Trophoblast cell (in vitro differentiated cells and primary cell): Measurements from ENCODE around the gene JAK3.
"Not testable (repeated sequence)": the region's sequence is repeated elsewhere in the genome, so short reads cannot be mapped to it uniquely, and the experiment has no call there.

Experiments
- DNase-seq, 2 donors: peaks; one replicate each; pipeline ENCODE4 v3.0.0-alpha.2; 2016
- H2AFZ ChIP-seq: 2 replicates; pipeline ENCODE4 v1.6.1; 2013; ENCODE audit warnings: low read length, moderate library complexity, mild to moderate bottlenecking; ENCODE audit not compliant: insufficient read depth, poor library complexity
- H2AK5ac ChIP-seq: 2 replicates; pipeline ENCODE4 v1.6.1; 2013; ENCODE audit warnings: mild to moderate bottlenecking, low read length
- H2BK120ac ChIP-seq: 2 replicates; pipeline ENCODE4 v1.6.1; 2013; ENCODE audit warnings: low read length, mild to moderate bottlenecking, moderate library complexity; ENCODE audit not compliant: insufficient read depth, poor library complexity
- H2BK12ac ChIP-seq: 2 replicates; pipeline ENCODE4 v1.6.1; 2013; ENCODE audit warnings: mild to moderate bottlenecking, low read length, moderate library complexity
- H2BK5ac ChIP-seq: 2 replicates; pipeline ENCODE4 v1.6.1; 2013; ENCODE audit warnings: low read length, low read depth, moderate library complexity, mild to moderate bottlenecking; ENCODE audit not compliant: poor library complexity
- H3K14ac ChIP-seq: 2 replicates; pipeline ENCODE4 v1.6.1; 2013; ENCODE audit warnings: mild to moderate bottlenecking, low read length
- H3K18ac ChIP-seq: 2 replicates; pipeline ENCODE4 v1.6.1; 2013; ENCODE audit warnings: mild to moderate bottlenecking, low read length
- H3K23ac ChIP-seq: 2 replicates; pipeline ENCODE4 v1.6.1; 2013; ENCODE audit warnings: low read length
- H3K27ac ChIP-seq: 2 replicates; pipeline ENCODE4 v1.5.1; 2013; ENCODE audit warnings: low read depth, mild to moderate bottlenecking, inconsistent platforms, low read length, moderate library complexity
- H3K27me3 ChIP-seq: 2 replicates; pipeline ENCODE4 v1.6.1; 2013; ENCODE audit warnings: inconsistent platforms, mild to moderate bottlenecking, low read length, moderate library complexity; ENCODE audit not compliant: insufficient read depth
- H3K36me3 ChIP-seq, 2 experiments: 1 replicate in 1 of 2; 2 replicates in 1 of 2; pipeline ENCODE4 v1.6.1; 2013; ENCODE audit warnings: low read length in 2 of 2, mild to moderate bottlenecking in 2 of 2, moderate library complexity in 1 of 2; ENCODE audit not compliant: insufficient read depth in 2 of 2, control insufficient read depth in 1 of 2
- H3K4ac ChIP-seq: 2 replicates; pipeline ENCODE4 v1.6.1; 2013; ENCODE audit warnings: low read depth, mild to moderate bottlenecking, low read length, moderate library complexity
- H3K4me1 ChIP-seq, 2 experiments: 1 replicate in 1 of 2; 2 replicates in 1 of 2; pipeline ENCODE4 v1.6.1; 2013; ENCODE audit warnings: low read length in 2 of 2, mild to moderate bottlenecking in 2 of 2, moderate library complexity in 1 of 2; ENCODE audit not compliant: insufficient read depth in 2 of 2, control insufficient read depth in 1 of 2
- H3K4me2 ChIP-seq: 2 replicates; pipeline ENCODE4 v1.6.1; 2013; ENCODE audit warnings: inconsistent platforms, mild to moderate bottlenecking, low read length, moderate library complexity
- H3K4me3 ChIP-seq: 2 replicates; pipeline ENCODE4 v1.5.1; 2013; ENCODE audit warnings: mild to moderate bottlenecking, low read depth, low read length, inconsistent platforms
- H3K79me1 ChIP-seq: one replicate; pipeline ENCODE4 v1.6.1; 2013; ENCODE audit warnings: low read length
- H3K79me2 ChIP-seq: 2 replicates; pipeline ENCODE4 v1.6.1; 2013; ENCODE audit warnings: low read length, mild to moderate bottlenecking; ENCODE audit not compliant: control insufficient read depth, insufficient read depth, poor library complexity
- H3K9ac ChIP-seq: 2 replicates; pipeline ENCODE4 v1.6.1; 2013; ENCODE audit warnings: mild to moderate bottlenecking, low read length
- H3K9me3 ChIP-seq: 2 replicates; pipeline ENCODE4 v1.6.1; 2013; ENCODE audit warnings: low read depth, mild to moderate bottlenecking, control low read depth, inconsistent platforms, low read length; ENCODE audit not compliant: insufficient read depth
- H4K12ac ChIP-seq: 2 replicates; pipeline ENCODE4 v1.6.1; 2013; ENCODE audit warnings: low read depth, mild to moderate bottlenecking, low read length, moderate library complexity
- H4K8ac ChIP-seq: 2 replicates; pipeline ENCODE4 v1.6.1; 2013; ENCODE audit warnings: low read depth, mild to moderate bottlenecking, low read length, moderate library complexity
- H4K91ac ChIP-seq: one replicate; pipeline ENCODE4 v1.6.1; 2013; ENCODE audit warnings: low read depth, mild to moderate bottlenecking, low read length, moderate library complexity
- WGBS: extraction: QIAGEN DNeasy Blood & Tissue Kit; methylation state at CpG from one replicate; pipeline ENCODE4 v1.1.7; 2013; ENCODE audit warnings: missing lambda C conversion rate; ENCODE audit not compliant: insufficient read length, insufficient coverage; ENCODE audit errors: extremely low coverage; 5-methylcytosine and 5-hydroxymethylcytosine counted together

JAK3 gene

DNA sequence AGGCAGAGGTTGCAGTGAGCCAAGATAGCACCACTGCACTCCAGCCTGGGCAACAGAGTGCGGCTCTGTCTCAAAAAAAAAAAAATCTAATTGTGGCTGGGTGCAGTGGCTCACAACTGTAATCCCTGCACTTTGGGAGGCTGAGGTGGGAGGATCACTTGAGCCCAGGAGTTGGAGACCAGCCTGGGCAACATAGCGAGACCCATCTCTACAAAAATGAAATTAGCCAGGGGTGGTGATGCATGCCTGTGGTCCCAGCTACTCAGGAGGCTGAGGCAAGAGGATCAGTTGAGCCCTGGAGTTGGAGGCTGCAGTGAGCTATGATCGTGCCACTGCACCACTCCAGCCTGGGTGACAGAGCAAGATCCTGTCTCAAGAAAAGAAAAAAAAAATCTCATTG, 49.2 kb downstream of the JAK3 start:
- not testable (repeated sequence) for H3K79me1 ChIP-seq, H2BK5ac ChIP-seq, H3K18ac ChIP-seq, H2AFZ ChIP-seq, H3K36me3 ChIP-seq, H3K23ac ChIP-seq, H4K12ac ChIP-seq, H3K27ac ChIP-seq, H2BK12ac ChIP-seq, H3K14ac ChIP-seq, H3K79me2 ChIP-seq, H3K9ac ChIP-seq, H2BK120ac ChIP-seq, DNase-seq, H2AK5ac ChIP-seq, H3K4me2 ChIP-seq, H3K4me3 ChIP-seq, H3K4ac ChIP-seq, H4K91ac ChIP-seq, H4K8ac ChIP-seq
- no CpG with 5 or more reads among the region's 3 CpGs for WGBS
- Histone ChIP-seq H3K27me3 (peaks cover 14% of the 10 kb centered on the region), H3K9me3 (peaks cover 16% of the 10 kb centered on the region), H3K4me1 (peaks cover 0 to 11% of the 10 kb centered on the region in 2 experiments)

DNA sequence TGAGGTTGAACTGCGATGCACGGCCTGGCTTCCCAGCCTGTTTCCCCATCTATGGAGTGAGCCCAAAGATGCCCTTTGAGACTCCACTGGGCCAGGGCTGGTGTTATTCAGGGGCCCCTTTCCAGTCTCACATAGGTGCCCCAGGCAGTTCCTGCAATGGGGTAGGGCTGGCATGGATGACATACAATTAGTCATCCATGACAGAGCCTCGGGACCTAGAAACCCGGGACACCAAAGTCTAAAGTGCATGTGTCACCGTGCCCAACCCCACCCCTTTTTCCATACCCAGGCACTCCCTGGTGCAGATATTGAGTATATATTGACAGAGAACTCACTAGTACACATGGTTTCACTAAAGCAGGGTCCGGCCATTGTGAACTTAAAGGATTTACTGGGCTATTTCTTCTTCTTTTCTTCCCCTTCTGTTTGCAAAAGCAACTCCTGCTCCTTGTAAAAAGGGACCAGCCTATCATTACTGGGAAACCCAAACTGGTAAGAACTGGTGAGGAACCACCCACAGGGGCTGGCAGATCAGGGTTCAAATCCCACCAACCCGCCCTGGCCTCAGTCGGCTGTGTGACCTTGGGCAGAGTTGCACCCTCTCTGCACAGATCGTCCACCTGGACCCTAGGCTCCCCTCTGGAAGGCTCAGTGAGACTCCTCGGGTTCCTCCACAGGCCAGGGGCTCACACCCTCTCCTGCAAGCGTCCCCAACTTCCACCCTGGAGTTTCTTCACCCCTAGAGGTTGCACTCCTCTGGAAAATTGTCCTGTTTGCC, 50.2 kb downstream of the JAK3 start:
- H3K4me2 ChIP-seq: no peak overlapping the region
- H3K9ac ChIP-seq: no peak overlapping the region
- WGBS: no CpG with 5 or more reads among the region's 11 CpGs

DNA sequence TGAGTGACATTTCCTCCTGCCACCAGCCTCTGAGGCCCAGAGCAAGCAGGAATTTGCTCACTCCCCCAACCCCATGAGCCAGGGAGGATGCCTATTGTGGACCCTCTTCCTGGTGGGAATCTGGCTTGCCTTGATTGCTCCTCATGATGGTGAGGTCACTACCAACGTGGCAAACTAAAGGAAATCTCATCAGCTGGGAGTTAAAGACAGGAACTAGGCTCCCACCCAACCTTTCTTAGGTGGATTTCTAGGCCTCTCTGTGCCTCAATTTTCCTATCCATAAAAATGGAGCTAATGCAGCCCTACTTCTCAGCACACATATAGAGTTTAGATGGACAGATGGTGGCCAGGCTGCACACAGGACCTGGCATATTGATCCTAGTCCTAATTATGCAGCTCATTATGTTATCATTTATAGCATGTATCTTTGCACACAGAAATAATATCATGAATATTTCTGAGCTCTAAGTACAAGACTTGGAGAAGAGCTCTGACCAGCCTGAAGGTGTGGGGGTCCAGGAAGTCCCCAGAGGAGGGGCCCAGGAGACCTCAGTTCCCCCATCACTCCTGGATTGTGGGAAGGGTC, 50.9 kb downstream of the JAK3 start:
- Histone ChIP-seq H4K91ac (no peak overlapping the region), H2AFZ (no peak overlapping the region), H4K8ac (no peak overlapping the region), H2AK5ac (no peak overlapping the region), H3K36me3 (no peaks in the 10 kb centered on the region), H3K4ac (no peak overlapping the region), H2BK12ac (no peak overlapping the region), H3K27me3 (peaks cover 14% of the 10 kb centered on the region), H3K27ac (no peak overlapping the region), H3K9ac (no peak overlapping the region), H3K18ac (no peak overlapping the region), H4K12ac (no peak overlapping the region), H2BK5ac (no peak overlapping the region), H3K4me1 (peaks cover 0 to 11% of the 10 kb centered on the region in 2 experiments), H3K79me1 (no peaks in the 10 kb centered on the region), H3K9me3 (peaks cover 11% of the 10 kb centered on the region), H3K4me3 (no peak overlapping the region), H3K23ac (no peak overlapping the region), H3K4me2 (no peak overlapping the region), H2BK120ac (no peak overlapping the region), H3K79me2 (no peaks in the 10 kb centered on the region), H3K14ac (no peak overlapping the region)
- DNase-seq: no peak
- WGBS: no CpG with 5 or more reads among the region's 1 CpG

More for the DNA sequence above, 50.2 kb downstream of the JAK3 start:
- no peak overlapping the region for H3K27ac ChIP-seq
- no peak overlapping the region for H3K4me3 ChIP-seq
- H2BK12ac ChIP-seq: no peak overlapping the region
- H3K18ac ChIP-seq: no peak overlapping the region
- H2BK5ac ChIP-seq: no peak overlapping the region
- no peak overlapping the region for H2BK120ac ChIP-seq
- H3K9me3 ChIP-seq: peaks cover 16% of the 10 kb centered on the region
- H3K27me3 ChIP-seq: peaks cover 14% of the 10 kb centered on the region
- no peak overlapping the region for H3K23ac ChIP-seq
- no peak overlapping the region for H4K12ac ChIP-seq
- peak; percentile 78 to 85 for DNase-seq
- H4K8ac ChIP-seq: no peak overlapping the region
- no peak overlapping the region for H2AK5ac ChIP-seq
- no peak overlapping the region for H3K14ac ChIP-seq
- H3K36me3 ChIP-seq: no peaks in the 10 kb centered on the region
- H3K4me1 ChIP-seq: peaks cover 0 to 11% of the 10 kb centered on the region in 2 experiments
- H3K4ac ChIP-seq: no peak overlapping the region
- no peak overlapping the region for H4K91ac ChIP-seq
- no peak overlapping the region for H2AFZ ChIP-seq
- H3K79me2 ChIP-seq: no peaks in the 10 kb centered on the region
- H3K79me1 ChIP-seq: no peaks in the 10 kb centered on the region

DNA sequence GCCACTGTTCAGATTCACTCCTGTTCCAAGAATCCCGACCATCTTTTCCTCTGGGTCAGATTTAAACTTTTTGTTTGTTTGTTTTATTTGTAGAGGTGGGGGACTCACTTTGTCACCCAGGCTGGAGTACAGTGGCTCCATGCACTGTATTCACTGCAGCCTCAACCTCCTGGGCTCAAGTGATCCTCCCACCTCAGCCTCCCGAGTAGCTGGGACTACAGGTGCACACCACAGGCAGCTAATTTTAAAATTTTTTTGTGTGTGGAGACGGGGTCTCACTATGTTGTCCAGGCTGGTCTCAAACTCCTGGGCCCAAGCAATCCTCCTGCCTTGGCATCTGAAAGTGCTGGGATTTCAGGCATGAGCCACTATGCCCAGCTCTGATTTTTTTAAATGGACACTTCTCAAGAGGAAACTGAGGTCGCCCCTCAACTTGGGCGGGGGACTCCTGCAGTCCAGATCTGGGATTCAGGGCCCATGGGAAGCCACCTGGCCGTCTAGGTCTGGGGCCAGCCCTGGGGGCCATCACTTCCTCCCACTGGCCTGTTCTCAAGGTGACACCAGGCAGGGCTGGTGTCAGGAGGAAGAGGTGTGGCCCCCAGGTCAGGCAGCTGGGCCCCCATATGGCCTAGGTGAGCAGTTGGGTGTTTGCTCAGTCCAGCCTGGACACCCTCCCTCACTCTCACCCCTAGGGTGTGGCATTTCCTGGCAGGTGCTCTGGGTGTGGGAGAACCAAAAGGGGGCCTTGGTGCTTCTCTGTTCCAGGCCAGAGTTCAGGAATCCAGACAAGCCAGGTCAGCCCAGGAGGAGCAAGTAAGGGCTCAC, 51.6 kb downstream of the JAK3 start:
- WGBS: no CpG with 5 or more reads among the region's 6 CpGs
- Histone ChIP-seq H3K14ac (no peak overlapping the region), H3K4me3 (peak overlapping the region; percentile 20), H3K36me3 (no peaks in the 10 kb centered on the region), H2AK5ac (no peak overlapping the region), H2BK12ac (no peak overlapping the region), H3K79me1 (no peaks in the 10 kb centered on the region), H3K18ac (no peak overlapping the region), H2AFZ (no peak overlapping the region), H4K91ac (no peak overlapping the region), H3K23ac (no peak overlapping the region), H2BK5ac (no peak overlapping the region), H3K27ac (no peak overlapping the region), H2BK120ac (no peak overlapping the region), H3K27me3 (peaks cover 14% of the 10 kb centered on the region), H3K79me2 (no peaks in the 10 kb centered on the region), H4K12ac (no peak overlapping the region), H3K9ac (no peak overlapping the region), H3K4me2 (no peak overlapping the region), H3K9me3 (peaks cover 13% of the 10 kb centered on the region), H4K8ac (no peak overlapping the region), H3K4me1 (peaks cover 0 to 11% of the 10 kb centered on the region in 2 experiments), H3K4ac (no peak overlapping the region)
- DNase-seq: peak; percentile 85 to 86
